ENCODE results near the gene CD247. TPM values are rescaled to one million over a fixed set of nuclear protein-coding genes. Genes with fewer than 3 reads are reported as not detected.

CD247 gene
- total and polyA plus RNA-seq, 10 of the 15 experiments (the other 5 are each of a cell fraction or from before 2014, with no cell fraction given) = 0.10 to 0.77 (median 0.30) TPM

DNA sequence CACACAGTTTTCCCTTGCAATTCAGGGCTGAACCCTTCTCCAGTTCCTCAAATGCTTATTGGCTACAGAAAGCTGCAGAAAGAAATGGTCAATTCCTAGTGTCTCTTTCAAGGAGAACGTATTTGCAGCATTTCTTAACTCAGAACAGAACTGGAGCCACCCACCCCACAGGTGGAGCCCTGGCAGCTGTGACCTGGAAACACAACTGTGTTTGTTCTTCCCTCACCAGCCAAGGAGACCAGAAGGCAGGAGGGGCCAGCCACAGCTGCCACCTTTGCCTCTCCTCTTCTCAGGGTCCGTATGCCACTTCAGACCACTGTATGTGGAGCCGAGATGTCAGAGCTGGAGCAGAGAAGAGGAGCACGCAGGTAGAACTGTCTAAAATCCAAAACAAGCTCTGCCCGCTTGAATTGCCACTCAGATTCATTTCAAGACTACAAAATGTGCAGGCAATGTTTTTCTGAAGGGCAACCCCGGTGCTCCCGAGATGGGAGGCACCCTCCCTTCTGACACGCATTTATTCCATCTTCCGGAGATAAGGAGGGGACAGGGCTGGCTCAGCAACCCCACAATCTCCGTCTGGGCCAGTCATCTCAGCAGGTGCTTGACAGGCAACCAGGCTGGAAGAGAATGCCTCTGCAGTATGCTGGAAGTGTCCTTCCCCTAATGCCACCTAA is 16.7 kb downstream of the CD247 start (continued):
- TF ChIP-seq, protein P1, sequence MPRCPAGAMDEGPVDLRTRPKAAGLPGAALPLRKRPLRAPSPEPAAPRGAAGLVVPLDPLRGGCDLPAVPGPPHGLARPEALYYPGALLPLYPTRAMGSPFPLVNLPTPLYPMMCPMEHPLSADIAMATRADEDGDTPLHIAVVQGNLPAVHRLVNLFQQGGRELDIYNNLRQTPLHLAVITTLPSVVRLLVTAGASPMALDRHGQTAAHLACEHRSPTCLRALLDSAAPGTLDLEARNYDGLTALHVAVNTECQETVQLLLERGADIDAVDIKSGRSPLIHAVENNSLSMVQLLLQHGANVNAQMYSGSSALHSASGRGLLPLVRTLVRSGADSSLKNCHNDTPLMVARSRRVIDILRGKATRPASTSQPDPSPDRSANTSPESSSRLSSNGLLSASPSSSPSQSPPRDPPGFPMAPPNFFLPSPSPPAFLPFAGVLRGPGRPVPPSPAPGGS (IDR thresholded peaks at IDR 0.05; ENCODE audit: borderline replicate concordance, insufficient read depth, low read depth, low read length, poor library complexity, severe bottlenecking) = no peak
- no peak for TF ChIP-seq KLF5 (IDR thresholded peaks at IDR 0.05; ENCODE audit: partially characterized antibody)

DNA sequence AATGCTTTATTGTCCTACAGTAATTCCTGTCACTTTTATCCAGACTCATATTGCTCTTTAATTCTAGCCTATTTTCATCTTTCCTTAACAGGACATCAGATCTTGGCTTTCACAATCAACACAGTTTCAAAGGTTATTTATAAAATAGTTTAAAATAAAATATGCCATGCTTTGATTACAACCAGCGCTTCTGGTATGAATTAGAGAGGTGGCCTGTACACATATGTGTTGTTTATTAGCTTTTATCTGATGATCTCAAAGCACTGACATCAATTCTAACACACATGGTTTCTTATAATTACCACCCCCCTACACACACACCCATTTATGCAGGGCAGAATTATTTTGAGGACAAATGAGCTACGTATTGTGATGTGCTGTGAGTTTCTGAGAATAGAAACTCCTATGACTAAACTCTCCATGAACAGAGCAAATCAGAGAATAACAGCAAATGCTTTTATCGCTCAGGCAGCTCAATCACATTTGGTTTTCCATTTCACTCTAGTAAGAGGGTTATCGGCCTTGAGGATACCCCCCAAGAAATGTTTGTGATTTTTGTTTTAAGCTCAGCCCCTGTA is 18.0 kb downstream of the CD247 start:
- Histone ChIP-seq H3K27me3 (replicated peaks in 1 of 2; ENCODE audit: control insufficient read depth in 2 of 2, insufficient read depth in 2 of 2, low read length in 1 of 2) (0 out of 4 replicates have a peak, but pooled peaks cover 0 to 3% of the 10 kb centered on the region in 2 experiments), H2AFZ (ENCODE audit: control insufficient read depth, low read depth, low read length) (peak overlapping the region; percentile 39), H3K4me3 (no peak overlapping the region; the same call in 1 of the 2 replicates)

More for the DNA sequence above, 18.0 kb downstream of the CD247 start:
- RAD21 ChIA-PET (ENCODE audit: unreplicated experiment) = interaction anchor here (0.6 kb wide), 1 partner anchor 55 kb away, joined by 3 read pairs; no protein-coding TSS in a partner anchor
- Histone ChIP-seq H3K4me2 (ENCODE audit: control insufficient read depth, insufficient read depth) (peak overlapping the region; percentile 45), H3K36me3 (ENCODE audit: control insufficient read depth in 2 of 2, insufficient read depth in 2 of 2, low read length in 1 of 2) (no peaks in the 10 kb centered on the region), H3K4me1 (ENCODE audit: control insufficient read depth, insufficient read depth, low read length) (peaks cover 32% of the 10 kb centered on the region), H4K20me1 (ENCODE audit: control insufficient read depth, insufficient read depth) (no peaks in the 10 kb centered on the region), H3K79me2 (ENCODE audit: control insufficient read depth, insufficient read depth, low read length) (no peaks in the 10 kb centered on the region), H3K9me3 (replicated peaks; ENCODE audit: control insufficient read depth, insufficient read depth, low read length) (no peaks in the 10 kb centered on the region), H3K9ac (ENCODE audit: control insufficient read depth, insufficient read depth, low read length) (no peak overlapping the region), H3K27ac (ENCODE audit: control insufficient read depth, insufficient read depth) (peak overlapping the region; percentile 27; the same call in 1 of the 2 replicates)
- POLR2A ChIA-PET = interaction anchor here (1.6 kb wide), 1 partner anchor 45 kb away, joined by 6 read pairs; no protein-coding TSS in a partner anchor
- intact Hi-C loops (cut with micrococcal nuclease; ENCODE audit: unreplicated experiment) = no loop called here
- SMC1A ChIA-PET (ENCODE audit: uncharacterized antibody, unreplicated experiment) = interaction anchor here (0.7 to 1.6 kb wide), 11 partner anchors 16 to 233 kb away, joined by 3 to 7 read pairs (median 4); no protein-coding TSS in a partner anchor
- no TSS peak for BruUV-seq (replicated peaks)
- ATAC-seq (peak; percentile 80), DNase-seq (ENCODE audit: low read depth, low spot score) (peak; percentile 25), FAIRE-seq (peak; percentile 76)
- 10% methylated on average over 4 of the region's 4 CpGs for WGBS (ENCODE audit: insufficient coverage, insufficient replicate concordance, low lambda C conversion rate, missing lambda C conversion rate)
- in situ Hi-C loops (cut with MboI) = no loop called here
- CTCF ChIA-PET = interaction anchor here (0.6 to 3.4 kb wide), 6 partner anchors 15 to 188 kb away, joined by 3 to 22 read pairs (median 6); no protein-coding TSS in a partner anchor
- peak; percentile 25; the same call in 1 of the 2 replicates for TF ChIP-seq ATF7 (IDR thresholded peaks at IDR 0.05; ENCODE audit: low read depth)
- TF ChIP-seq TCF3 (IDR thresholded peaks at IDR 0.05; ENCODE audit: borderline replicate concordance, insufficient read depth, low read depth, low read length) = no peak
